ENCODE results near the gene COMP. TPM values are rescaled to one million over a fixed set of nuclear protein-coding genes. Genes with fewer than 3 reads are reported as not detected.

Gene COMP
- total RNA-seq, 1 donor from 2014 or later: not detected

GRCh38 chr19:18754501-18754900, 36.6 kb downstream of the COMP start:
- no peaks in the 10 kb centered on the region for H3K4me1 Mint-ChIP-seq (ENCODE audit: low read depth)
- no peaks in the 10 kb centered on the region for H3K27me3 Mint-ChIP-seq (ENCODE audit: insufficient read depth)
- H3K27ac Mint-ChIP-seq: no peak overlapping the region
- DNase-seq (ENCODE audit: low spot score): no peak
- intact Hi-C loops (cut with micrococcal nuclease): no loop called here
- H3K4me3 Mint-ChIP-seq: no peak overlapping the region
- peaks cover 1% of the 10 kb centered on the region for H3K36me3 Mint-ChIP-seq (ENCODE audit: low read depth)
- no peaks in the 10 kb centered on the region for H3K9me3 Mint-ChIP-seq

- H3K4me3 Mint-ChIP-seq: no peak overlapping the region
- H3K4me1 Mint-ChIP-seq (ENCODE audit: low read depth): no peaks in the 10 kb centered on the region
- H3K27ac Mint-ChIP-seq: peak overlapping the region; percentile 29
- H3K36me3 Mint-ChIP-seq (ENCODE audit: low read depth): peaks cover 1% of the 10 kb centered on the region
- intact Hi-C loops (cut with micrococcal nuclease): no loop called here
- DNase-seq (ENCODE audit: low spot score): no peak
- H3K27me3 Mint-ChIP-seq (ENCODE audit: insufficient read depth): no peaks in the 10 kb centered on the region
- no peaks in the 10 kb centered on the region for H3K9me3 Mint-ChIP-seq
Observed at GRCh38 chr19:18751571-18751970, 39.5 kb downstream of the COMP start.

- no peaks in the 10 kb centered on the region for H3K4me1 Mint-ChIP-seq (ENCODE audit: low read depth)
- H3K9me3 Mint-ChIP-seq: no peaks in the 10 kb centered on the region
- no peaks in the 10 kb centered on the region for H3K27me3 Mint-ChIP-seq (ENCODE audit: insufficient read depth)
- no peak overlapping the region for H3K27ac Mint-ChIP-seq
- intact Hi-C loops (cut with micrococcal nuclease): no loop called here
- H3K36me3 Mint-ChIP-seq (ENCODE audit: low read depth): peaks cover 1% of the 10 kb centered on the region
- H3K4me3 Mint-ChIP-seq: no peak overlapping the region
- DNase-seq (ENCODE audit: low spot score): no peak
Observed at GRCh38 chr19:18750295-18750970, 40.7 kb downstream of the COMP start.

DNA sequence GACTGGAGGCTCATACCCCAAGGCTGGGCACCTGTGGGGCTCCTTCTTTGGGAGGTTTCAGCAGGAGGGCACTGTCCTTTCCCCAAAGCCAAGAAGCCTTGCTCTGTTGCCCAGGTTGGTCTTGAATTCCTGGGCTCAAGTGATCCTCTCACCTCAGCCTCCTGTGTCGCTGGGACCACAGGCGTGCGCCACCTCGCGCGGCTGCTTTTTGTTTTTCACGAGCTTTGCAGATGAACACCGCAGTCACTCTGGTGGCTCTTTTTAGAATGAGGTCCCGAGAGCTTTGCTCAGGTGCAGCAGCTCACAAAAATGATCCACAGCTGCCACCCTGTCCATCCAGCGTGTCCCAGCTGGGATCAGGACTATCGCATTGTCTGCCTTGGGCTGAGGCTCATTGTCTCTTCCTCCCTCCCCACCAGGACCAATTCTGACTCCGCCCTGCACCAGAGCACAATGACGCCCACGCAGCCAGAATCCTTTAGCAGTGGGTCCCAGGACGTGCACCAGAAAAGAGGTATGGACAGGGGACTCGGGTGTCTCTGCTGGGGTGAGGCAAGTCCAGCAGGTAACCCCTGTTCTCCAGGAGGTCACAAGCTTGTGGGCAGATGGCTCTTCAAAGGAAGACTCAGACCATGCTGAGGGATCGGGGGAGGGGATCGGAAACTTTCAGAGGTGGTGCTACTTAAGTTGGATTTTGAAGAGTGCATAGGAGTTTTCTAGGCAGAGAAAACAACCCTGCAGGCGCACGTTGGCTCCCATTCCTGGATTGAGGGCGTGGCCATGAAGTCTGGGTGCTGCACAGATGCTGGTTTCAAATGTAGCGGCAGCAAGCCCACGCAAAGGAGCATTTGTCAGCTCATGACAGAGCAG, 41.5 kb downstream of the COMP start:
- Mint-ChIP-seq H3K27ac (no peak overlapping the region), H3K9me3 (no peaks in the 10 kb centered on the region), H3K36me3 (ENCODE audit: low read depth) (peaks cover 1% of the 10 kb centered on the region), H3K27me3 (ENCODE audit: insufficient read depth) (no peaks in the 10 kb centered on the region), H3K4me1 (ENCODE audit: low read depth) (no peaks in the 10 kb centered on the region), H3K4me3 (no peak overlapping the region)
- intact Hi-C loops (cut with micrococcal nuclease): no loop called here
- DNase-seq (ENCODE audit: low spot score): no peak

- no peak overlapping the region for H3K4me3 Mint-ChIP-seq
- H3K4me1 Mint-ChIP-seq (ENCODE audit: low read depth): no peaks in the 10 kb centered on the region
- intact Hi-C loops (cut with micrococcal nuclease): no loop called here
Observed at GRCh38 chr19:18746401-18747325, 44.4 kb downstream of the COMP start.

GRCh38 chr19:18745931-18746330, 45.2 kb downstream of the COMP start:
- intact Hi-C loops (cut with micrococcal nuclease): no loop called here
- Mint-ChIP-seq H3K27ac (no peak overlapping the region), H3K27me3 (ENCODE audit: insufficient read depth) (no peaks in the 10 kb centered on the region)

More at GRCh38 chr19:18746401-18747325, 44.4 kb downstream of the COMP start:
- H3K27ac Mint-ChIP-seq: no peak overlapping the region
- no peaks in the 10 kb centered on the region for H3K9me3 Mint-ChIP-seq
- no peaks in the 10 kb centered on the region for H3K27me3 Mint-ChIP-seq (ENCODE audit: insufficient read depth)
- no peak for DNase-seq (ENCODE audit: low spot score)
- peaks cover 1% of the 10 kb centered on the region for H3K36me3 Mint-ChIP-seq (ENCODE audit: low read depth)

GRCh38 chr19:18745012-18745735, 45.9 kb downstream of the COMP start:
- Mint-ChIP-seq H3K9me3 (no peaks in the 10 kb centered on the region), H3K27me3 (ENCODE audit: insufficient read depth) (no peaks in the 10 kb centered on the region), H3K36me3 (ENCODE audit: low read depth) (peaks cover 1% of the 10 kb centered on the region), H3K27ac (no peak overlapping the region), H3K4me3 (no peak overlapping the region), H3K4me1 (ENCODE audit: low read depth) (no peaks in the 10 kb centered on the region)
- no peak for DNase-seq (ENCODE audit: low spot score)
- intact Hi-C loops (cut with micrococcal nuclease): no loop called here

More at GRCh38 chr19:18745931-18746330, 45.2 kb downstream of the COMP start:
- Mint-ChIP-seq H3K36me3 (ENCODE audit: low read depth) (peaks cover 1% of the 10 kb centered on the region), H3K4me3 (no peak overlapping the region), H3K4me1 (ENCODE audit: low read depth) (no peaks in the 10 kb centered on the region), H3K9me3 (no peaks in the 10 kb centered on the region)
- DNase-seq (ENCODE audit: low spot score): no peak

GRCh38 chr19:18743784-18744418, 47.2 kb downstream of the COMP start:
- DNase-seq (ENCODE audit: low spot score): no peak
- Mint-ChIP-seq H3K9me3 (no peaks in the 10 kb centered on the region), H3K36me3 (ENCODE audit: low read depth) (no peaks in the 10 kb centered on the region), H3K27ac (no peak overlapping the region), H3K27me3 (ENCODE audit: insufficient read depth) (no peaks in the 10 kb centered on the region), H3K4me1 (ENCODE audit: low read depth) (no peaks in the 10 kb centered on the region), H3K4me3 (no peak overlapping the region)
- intact Hi-C loops (cut with micrococcal nuclease): no loop called here

GRCh38 chr19:18742838-18743783, 48.0 kb downstream of the COMP start:
- intact Hi-C loops (cut with micrococcal nuclease): no loop called here
- no peak for DNase-seq (ENCODE audit: low spot score)
- Mint-ChIP-seq H3K27ac (no peak overlapping the region), H3K4me1 (ENCODE audit: low read depth) (no peaks in the 10 kb centered on the region), H3K27me3 (ENCODE audit: insufficient read depth) (no peaks in the 10 kb centered on the region), H3K4me3 (no peak overlapping the region), H3K36me3 (ENCODE audit: low read depth) (no peaks in the 10 kb centered on the region), H3K9me3 (no peaks in the 10 kb centered on the region)

DNA sequence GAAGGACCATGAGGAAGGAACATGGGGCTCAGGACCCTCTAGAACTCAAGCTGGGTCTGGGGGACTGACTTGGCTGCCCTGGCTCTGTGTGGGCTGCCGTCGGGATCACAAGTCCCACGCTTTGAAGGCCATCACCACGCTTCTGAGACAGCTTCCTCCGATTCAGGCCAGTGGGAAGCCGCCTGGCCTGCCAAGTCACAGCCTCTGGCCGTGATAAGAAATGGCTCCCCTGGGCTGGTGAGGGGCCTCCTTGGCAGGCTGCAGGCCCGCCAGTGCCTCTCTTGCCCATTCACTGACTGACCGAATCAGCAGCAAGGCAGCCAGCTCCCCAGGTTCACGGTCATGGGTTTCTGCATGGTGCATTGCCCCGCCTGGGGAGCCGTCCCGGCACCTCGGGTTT, 48.8 kb downstream of the COMP start:
- intact Hi-C loops (cut with micrococcal nuclease): no loop called here
- Mint-ChIP-seq H3K27me3 (ENCODE audit: insufficient read depth) (no peaks in the 10 kb centered on the region), H3K4me3 (no peak overlapping the region), H3K4me1 (ENCODE audit: low read depth) (no peaks in the 10 kb centered on the region), H3K36me3 (ENCODE audit: low read depth) (no peaks in the 10 kb centered on the region), H3K9me3 (no peaks in the 10 kb centered on the region), H3K27ac (no peak overlapping the region)
- no peak for DNase-seq (ENCODE audit: low spot score)
